BE2C (cell line): ENCODE results near the gene EYS.

Experiments used
- DNase-seq: peaks from one replicate; pipeline ENCODE4 v3.0.0-alpha.2; 2020
- H3K27me3 ChIP-seq: fragments of 250-450 bp; sonication (Bioruptor Pico); 2 replicates; pipeline ENCODE4 v1.5.1; 2020; ENCODE audit warnings: mild to moderate bottlenecking
- H3K36me3 ChIP-seq: fragments of 250-450 bp; sonication (Bioruptor Pico); 2 replicates; pipeline ENCODE4 v1.5.1; 2020; ENCODE audit warnings: mild to moderate bottlenecking
- H3K4me1 ChIP-seq: fragments of 250-450 bp; sonication (Bioruptor Pico); 2 replicates; pipeline ENCODE4 v1.5.1; 2020
- H3K4me3 ChIP-seq: 2 replicates; pipeline ENCODE4 v1.5.1; 2011; ENCODE audit warnings: low read depth, low read length
- H3K9me3 ChIP-seq: fragments of 250-450 bp; sonication (Bioruptor Pico); 2 replicates; pipeline ENCODE4 v1.5.1; 2020
- CTCF ChIP-seq: IDR thresholded peaks from 2 replicates; pipeline ENCODE4 v1.5.1; 2012; ENCODE audit warnings: mild to moderate bottlenecking, low read depth, low read length

The EYS gene

GRCh38 chr6:63788569-63788968, 1918.5 kb downstream of the EYS start:
- no peak for DNase-seq
- no peaks in the 10 kb centered on the region for H3K36me3 ChIP-seq
- TF ChIP-seq CTCF = no peak
- H3K4me1 ChIP-seq = no peaks in the 10 kb centered on the region
- no peak overlapping the region for H3K4me3 ChIP-seq
- H3K9me3 ChIP-seq = no peaks in the 10 kb centered on the region
- H3K27me3 ChIP-seq = no peaks in the 10 kb centered on the region

- H3K9me3 ChIP-seq = no peaks in the 10 kb centered on the region
- no peaks in the 10 kb centered on the region for H3K36me3 ChIP-seq
- no peak for DNase-seq
- no peak for TF ChIP-seq CTCF
- no peak overlapping the region for H3K4me3 ChIP-seq
- H3K27me3 ChIP-seq = no peaks in the 10 kb centered on the region
- no peaks in the 10 kb centered on the region for H3K4me1 ChIP-seq
These were observed 1920.0 kb downstream of the EYS start for GRCh38 chr6:63787021-63787420.

GRCh38 chr6:63785006-63785405, 1922.0 kb downstream of the EYS start:
- no peaks in the 10 kb centered on the region for H3K27me3 ChIP-seq
- no peak overlapping the region for H3K4me3 ChIP-seq
- no peaks in the 10 kb centered on the region for H3K4me1 ChIP-seq
- DNase-seq = no peak
- no peaks in the 10 kb centered on the region for H3K36me3 ChIP-seq
- no peaks in the 10 kb centered on the region for H3K9me3 ChIP-seq
- TF ChIP-seq CTCF = no peak

- DNase-seq = no peak
- Histone ChIP-seq H3K27me3 (no peaks in the 10 kb centered on the region), H3K4me1 (no peaks in the 10 kb centered on the region), H3K36me3 (no peaks in the 10 kb centered on the region), H3K4me3 (no peak overlapping the region), H3K9me3 (no peaks in the 10 kb centered on the region)
- no peak for TF ChIP-seq CTCF
These were observed 1923.9 kb downstream of the EYS start for GRCh38 chr6:63783096-63783495.

GRCh38 chr6:63774961-63775360, 1932.1 kb downstream of the EYS start:
- no peaks in the 10 kb centered on the region for H3K9me3 ChIP-seq
- H3K27me3 ChIP-seq = no peaks in the 10 kb centered on the region
- no peak for DNase-seq
- TF ChIP-seq CTCF = no peak
- H3K4me1 ChIP-seq = no peaks in the 10 kb centered on the region
- no peaks in the 10 kb centered on the region for H3K36me3 ChIP-seq
- no peak overlapping the region for H3K4me3 ChIP-seq

GRCh38 chr6:63773200-63773599, 1933.8 kb downstream of the EYS start:
- no peak overlapping the region for H3K4me3 ChIP-seq
- no peaks in the 10 kb centered on the region for H3K9me3 ChIP-seq
- H3K4me1 ChIP-seq = no peaks in the 10 kb centered on the region
- no peak for TF ChIP-seq CTCF
- H3K27me3 ChIP-seq = no peaks in the 10 kb centered on the region
- DNase-seq = no peak
- no peaks in the 10 kb centered on the region for H3K36me3 ChIP-seq
